Peyer's patch (tissue), 4 donors: ENCODE results near the gene PRG3. TPM values are rescaled to one million over a fixed set of nuclear protein-coding genes. Genes with fewer than 3 reads are reported as not detected.

Experiments
- DNase-seq, 3 donors: peaks; one replicate each; pipeline ENCODE4 v3.0.0-alpha.2; 2017 to 2019
- H3K27ac ChIP-seq, 4 donors: fragments of 200-600 bp; sonication (generic); one replicate each; pipeline ENCODE4 v1.5.1; 2016 to 2019
- H3K27me3 ChIP-seq, 2 donors: fragments of 200-600 bp; sonication (generic); one replicate each; pipeline ENCODE4 v1.5.1; 2019
- H3K36me3 ChIP-seq, 3 donors: fragments of 200-600 bp; sonication (generic); one replicate each; pipeline ENCODE4 v1.5.1; 2016 to 2019
- H3K4me1 ChIP-seq, 4 donors: fragments of 200-600 bp; sonication (generic); one replicate each; pipeline ENCODE4 v1.5.1; 2016 to 2019
- H3K4me3 ChIP-seq, 4 donors: fragments of 200-600 bp; sonication (generic); 1 replicate in 3 of 4; 2 replicates in 1 of 4; pipeline ENCODE4 v1.5.1; 2016 to 2019; ENCODE audit warnings: mild to moderate bottlenecking in 1 of 4
- H3K9me3 ChIP-seq, 4 donors: fragments of 200-600 bp; sonication (generic); one replicate each; pipeline ENCODE4 v1.5.1; 2016 to 2019; ENCODE audit warnings: mild to moderate bottlenecking in 1 of 4
- POLR2A ChIP-seq, 2 donors: fragments of 450-650 bp; IDR thresholded peaks; one replicate each; pipeline ENCODE4 v1.5.1; 2017; ENCODE audit warnings: antibody characterized with exemption in 2 of 2, mild to moderate bottlenecking in 2 of 2, moderate library complexity in 2 of 2
- total RNA-seq, 4 donors: library from RNA; depleted of rRNA; stranded (reverse); fragments of >200 nt; gene quantifications; one replicate each; pipeline ENCODE4 v1.1.0, GENCODE V29; 2016
- TF ChIP-seq, protein P1 (sequence below), 6 experiments: fragments of 450-650 bp in 4 of 6; fragments of 200-600 bp in 2 of 6; sonication (generic) in 1 of 6; IDR thresholded peaks; one replicate each; pipeline ENCODE4 v1.5.1; 2017 to 2019; ENCODE audit warnings: antibody characterized with exemption in 6 of 6, mild to moderate bottlenecking in 3 of 6, moderate library complexity in 1 of 6

PRG3 gene
- total RNA-seq, 4 donors from 2014 or later: not detected

GRCh38 chr11:57402188-57403002 is 21.4 kb upstream of the PRG3 start:
- Histone ChIP-seq H3K4me1 (no peaks in the 10 kb centered on the region), H3K4me3 (no peak overlapping the region), H3K27ac (no peak overlapping the region), H3K27me3 (no peaks in the 10 kb centered on the region), H3K9me3 (no peaks in the 10 kb centered on the region), H3K36me3 (no peaks in the 10 kb centered on the region)
- DNase-seq: no peak
- no peak for TF ChIP-seq POLR2A (IDR thresholded peaks at IDR 0.05)
- TF ChIP-seq, protein P1, sequence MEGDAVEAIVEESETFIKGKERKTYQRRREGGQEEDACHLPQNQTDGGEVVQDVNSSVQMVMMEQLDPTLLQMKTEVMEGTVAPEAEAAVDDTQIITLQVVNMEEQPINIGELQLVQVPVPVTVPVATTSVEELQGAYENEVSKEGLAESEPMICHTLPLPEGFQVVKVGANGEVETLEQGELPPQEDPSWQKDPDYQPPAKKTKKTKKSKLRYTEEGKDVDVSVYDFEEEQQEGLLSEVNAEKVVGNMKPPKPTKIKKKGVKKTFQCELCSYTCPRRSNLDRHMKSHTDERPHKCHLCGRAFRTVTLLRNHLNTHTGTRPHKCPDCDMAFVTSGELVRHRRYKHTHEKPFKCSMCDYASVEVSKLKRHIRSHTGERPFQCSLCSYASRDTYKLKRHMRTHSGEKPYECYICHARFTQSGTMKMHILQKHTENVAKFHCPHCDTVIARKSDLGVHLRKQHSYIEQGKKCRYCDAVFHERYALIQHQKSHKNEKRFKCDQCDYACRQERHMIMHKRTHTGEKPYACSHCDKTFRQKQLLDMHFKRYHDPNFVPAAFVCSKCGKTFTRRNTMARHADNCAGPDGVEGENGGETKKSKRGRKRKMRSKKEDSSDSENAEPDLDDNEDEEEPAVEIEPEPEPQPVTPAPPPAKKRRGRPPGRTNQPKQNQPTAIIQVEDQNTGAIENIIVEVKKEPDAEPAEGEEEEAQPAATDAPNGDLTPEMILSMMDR (IDR thresholded peaks at IDR 0.05): no peak

GRCh38 chr11:57399972-57400578 is 19.1 kb upstream of the PRG3 start:
- Histone ChIP-seq H3K27me3 (no peaks in the 10 kb centered on the region), H3K4me3 (no peak overlapping the region), H3K36me3 (no peaks in the 10 kb centered on the region), H3K9me3 (no peaks in the 10 kb centered on the region), H3K4me1 (no peaks in the 10 kb centered on the region), H3K27ac (no peak overlapping the region)
- TF ChIP-seq, protein P1 (IDR thresholded peaks at IDR 0.05): no peak
- no peak for TF ChIP-seq POLR2A (IDR thresholded peaks at IDR 0.05)
- DNase-seq: no peak

DNA sequence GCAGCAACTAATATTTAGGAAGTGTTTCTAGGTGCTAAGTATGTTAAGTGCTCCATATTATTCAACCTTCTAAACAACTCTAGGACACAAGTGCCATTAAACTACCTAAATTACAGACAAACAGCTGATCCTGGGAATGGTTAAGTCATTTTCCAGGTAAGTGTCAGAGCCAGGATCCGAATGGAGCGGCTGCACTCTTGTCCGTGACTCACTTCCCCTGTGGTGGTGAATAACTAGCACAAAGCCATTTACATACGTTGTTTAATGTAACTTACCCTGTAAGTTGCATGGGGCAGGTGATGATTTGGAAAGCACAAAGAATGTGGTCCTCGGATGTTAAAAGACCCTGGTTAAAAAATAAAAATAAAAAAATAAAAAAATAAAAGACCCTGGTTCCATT is 18.3 kb upstream of the PRG3 start:
- no peak for DNase-seq
- no peak overlapping the region for H3K27ac ChIP-seq
- no peaks in the 10 kb centered on the region for H3K9me3 ChIP-seq
- H3K27me3 ChIP-seq: no peaks in the 10 kb centered on the region
- no peak for TF ChIP-seq POLR2A (IDR thresholded peaks at IDR 0.05)
- TF ChIP-seq, protein P1 (IDR thresholded peaks at IDR 0.05): no peak
- no peaks in the 10 kb centered on the region for H3K4me1 ChIP-seq
- H3K4me3 ChIP-seq: no peak overlapping the region
- no peaks in the 10 kb centered on the region for H3K36me3 ChIP-seq

DNA sequence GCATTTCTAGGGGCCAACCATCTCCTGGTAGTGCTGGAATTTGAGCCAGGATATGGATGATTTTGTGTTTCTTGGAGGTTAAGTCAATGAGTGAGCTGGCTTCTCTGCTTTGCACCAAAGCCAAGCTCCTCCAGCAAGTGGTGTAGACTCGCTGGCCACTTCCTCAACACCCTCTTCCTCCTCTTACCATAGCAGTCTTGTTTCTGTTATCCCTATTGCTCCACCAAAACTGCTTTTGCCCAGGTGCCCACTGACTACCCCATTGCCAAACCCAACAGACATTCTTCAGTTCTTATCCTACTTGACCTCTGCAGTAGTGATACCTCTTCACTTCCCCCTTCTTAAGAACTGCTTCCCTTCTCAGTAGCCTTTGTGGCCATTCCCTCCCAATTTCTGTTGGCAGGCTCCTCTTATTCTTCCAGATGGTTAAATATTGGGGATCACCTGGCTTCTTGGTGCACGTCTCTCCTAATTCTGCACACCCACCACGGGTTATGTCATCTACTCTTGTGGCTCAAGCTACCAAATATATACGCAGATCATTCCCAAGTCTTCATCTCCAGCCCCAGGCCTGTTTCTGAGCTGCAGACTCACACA is 16.5 kb upstream of the PRG3 start:
- H3K36me3 ChIP-seq: no peaks in the 10 kb centered on the region
- H3K27me3 ChIP-seq: no peaks in the 10 kb centered on the region
- H3K4me1 ChIP-seq: no peaks in the 10 kb centered on the region
- H3K4me3 ChIP-seq: no peak overlapping the region
- TF ChIP-seq, protein P1 (IDR thresholded peaks at IDR 0.05): no peak
- no peak for TF ChIP-seq POLR2A (IDR thresholded peaks at IDR 0.05)
- no peaks in the 10 kb centered on the region for H3K9me3 ChIP-seq
- H3K27ac ChIP-seq: no peak overlapping the region
- DNase-seq: no peak

- no peak for DNase-seq
- Histone ChIP-seq H3K4me3 (no peak overlapping the region), H3K27me3 (no peaks in the 10 kb centered on the region), H3K27ac (no peak overlapping the region), H3K4me1 (no peaks in the 10 kb centered on the region), H3K36me3 (no peaks in the 10 kb centered on the region), H3K9me3 (no peaks in the 10 kb centered on the region)
- no peak for TF ChIP-seq POLR2A (IDR thresholded peaks at IDR 0.05)
- TF ChIP-seq, protein P1 (IDR thresholded peaks at IDR 0.05): no peak
These were observed 15.8 kb upstream of the PRG3 start for GRCh38 chr11:57396744-57397143.
